Activated naive CD4-positive, alpha-beta T cell treated with anti-CD3 and anti-CD28 coated beads, Interleukin-2, amount 50 U/mL, for 72 hours (primary cell): Measurements from ENCODE around the gene COL5A1. TPM values are rescaled to one million over a fixed set of nuclear protein-coding genes. Genes with fewer than 3 reads are reported as not detected.
"Not testable (repeated sequence)": the region's sequence is repeated elsewhere in the genome, so short reads cannot be mapped to it uniquely, and the experiment has no call there.

Source experiments
- ATAC-seq, 2 donors: fragments of 150-1000 bp; cut with Tn5 transposase; 2 replicates each; pipeline ENCODE4 v1.10.0; 2021; ENCODE audit warnings: mild to moderate bottlenecking in 2 of 2, moderate library complexity in 2 of 2
- DNase-seq, 2 donors: peaks; one replicate each; pipeline ENCODE4 v3.0.0; 2021 to 2022; ENCODE audit warnings: low spot score in 2 of 2
- H3K27ac Mint-ChIP-seq, 2 donors: one replicate each; pipeline ENCODE4 v1.8.0; 2022; ENCODE audit warnings: mild to moderate bottlenecking in 2 of 2, mixed read lengths in 2 of 2
- H3K36me3 Mint-ChIP-seq, 2 donors: one replicate each; pipeline ENCODE4 v1.8.0; 2022; ENCODE audit warnings: mixed read lengths in 2 of 2
- H3K9me3 Mint-ChIP-seq, 2 donors: one replicate each; pipeline ENCODE4 v1.8.0; 2022; ENCODE audit warnings: mixed read lengths in 2 of 2
- total RNA-seq, 2 donors: library from RNA; stranded (reverse); gene quantifications; one replicate each; pipeline ENCODE4 v1.2.3, GENCODE V29; 2022

Gene COL5A1
- total RNA-seq, 2 donors from 2014 or later = 0.04 to 0.18 TPM

DNA sequence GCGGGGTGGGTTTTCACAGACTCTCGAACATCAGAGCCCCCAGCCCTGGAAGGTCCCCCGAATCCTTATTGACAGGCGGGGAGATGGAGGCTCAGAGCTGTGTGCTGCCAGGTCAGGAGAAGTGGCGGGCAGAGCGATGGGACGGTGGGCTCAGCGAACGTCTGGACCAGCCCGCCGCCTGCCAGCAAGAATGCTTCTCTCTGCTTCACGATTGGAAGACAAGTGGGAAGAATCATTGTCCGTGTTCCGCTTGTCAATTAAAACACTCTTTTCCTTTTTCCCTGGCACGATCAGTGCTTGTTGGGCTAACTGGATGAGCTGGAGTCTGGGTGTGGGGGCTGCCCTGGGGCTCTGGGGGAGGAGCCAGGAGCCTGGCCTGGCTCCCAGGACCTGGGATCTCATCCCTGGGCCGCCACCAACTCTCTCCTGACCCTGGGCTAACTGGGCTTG lies 1.6 kb downstream of the COL5A1 start:
- Mint-ChIP-seq H3K36me3 (no peaks in the 10 kb centered on the region), H3K9me3 (no peaks in the 10 kb centered on the region), H3K27ac (no peak overlapping the region)
- DNase-seq (no peak), ATAC-seq (no peak)

DNA sequence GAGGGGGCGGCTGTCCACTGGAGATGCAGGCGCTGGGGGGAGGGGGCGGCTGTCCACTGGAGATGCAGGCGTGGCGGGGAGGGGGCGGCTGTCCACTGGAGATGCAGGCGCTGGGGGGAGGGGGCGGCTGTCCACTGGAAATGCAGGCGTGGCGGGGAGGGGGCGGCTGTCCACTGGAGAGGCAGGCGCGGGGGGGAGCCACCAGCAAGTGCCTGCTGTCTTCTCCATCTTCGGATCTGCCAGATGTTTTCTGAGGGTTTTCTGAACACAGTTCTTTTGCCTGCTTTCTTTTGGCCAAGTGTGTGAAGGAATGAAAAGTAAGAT lies 2.8 kb downstream of the COL5A1 start:
- not testable (repeated sequence) for ATAC-seq, H3K9me3 Mint-ChIP-seq, H3K36me3 Mint-ChIP-seq, H3K27ac Mint-ChIP-seq, DNase-seq

DNA sequence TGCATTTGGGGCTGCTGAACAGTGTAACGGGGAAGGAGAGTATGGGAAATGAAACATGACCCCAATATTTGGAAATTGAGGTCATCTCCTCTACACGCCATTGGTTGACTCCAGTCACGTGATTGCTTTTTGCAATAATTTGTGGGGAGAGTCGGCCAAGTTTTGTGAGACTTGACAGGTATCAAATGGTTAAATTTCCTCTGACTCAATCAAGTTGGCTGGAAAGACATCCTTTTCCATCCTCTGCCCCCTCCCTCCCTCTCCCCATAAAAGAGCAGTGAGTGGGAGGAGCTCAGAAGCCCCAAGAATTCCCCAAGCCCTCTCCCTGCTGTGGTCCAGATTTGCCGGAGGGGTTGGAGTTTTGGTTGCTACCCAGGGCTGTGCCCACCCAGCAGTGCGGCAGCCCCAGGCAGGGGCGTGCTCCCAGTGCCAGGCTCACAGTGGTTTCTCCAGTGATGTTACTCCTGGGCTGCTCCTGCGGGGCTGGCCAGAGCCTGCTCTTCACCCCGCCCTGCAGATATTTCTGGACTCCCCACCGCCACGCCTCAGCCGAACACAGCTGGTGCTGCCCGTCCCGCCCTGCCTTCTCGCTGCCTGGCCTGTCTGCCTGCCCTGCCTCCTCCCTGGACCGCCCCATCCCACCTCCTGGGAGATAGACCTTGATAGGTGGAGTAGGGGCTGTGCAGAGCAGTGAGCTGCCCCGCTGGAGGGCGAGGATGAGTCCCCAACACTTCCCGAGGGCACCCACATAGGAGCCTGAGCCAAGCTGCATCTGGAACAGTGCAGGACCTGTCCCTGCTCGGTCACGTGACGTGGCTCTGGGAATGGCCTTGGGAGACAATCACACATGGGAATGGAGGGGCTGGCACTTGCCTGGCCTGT lies 3.4 kb downstream of the COL5A1 start:
- H3K27ac Mint-ChIP-seq = no peak overlapping the region
- no peak for DNase-seq
- no peak for ATAC-seq
- no peaks in the 10 kb centered on the region for H3K36me3 Mint-ChIP-seq
- no peaks in the 10 kb centered on the region for H3K9me3 Mint-ChIP-seq

DNA sequence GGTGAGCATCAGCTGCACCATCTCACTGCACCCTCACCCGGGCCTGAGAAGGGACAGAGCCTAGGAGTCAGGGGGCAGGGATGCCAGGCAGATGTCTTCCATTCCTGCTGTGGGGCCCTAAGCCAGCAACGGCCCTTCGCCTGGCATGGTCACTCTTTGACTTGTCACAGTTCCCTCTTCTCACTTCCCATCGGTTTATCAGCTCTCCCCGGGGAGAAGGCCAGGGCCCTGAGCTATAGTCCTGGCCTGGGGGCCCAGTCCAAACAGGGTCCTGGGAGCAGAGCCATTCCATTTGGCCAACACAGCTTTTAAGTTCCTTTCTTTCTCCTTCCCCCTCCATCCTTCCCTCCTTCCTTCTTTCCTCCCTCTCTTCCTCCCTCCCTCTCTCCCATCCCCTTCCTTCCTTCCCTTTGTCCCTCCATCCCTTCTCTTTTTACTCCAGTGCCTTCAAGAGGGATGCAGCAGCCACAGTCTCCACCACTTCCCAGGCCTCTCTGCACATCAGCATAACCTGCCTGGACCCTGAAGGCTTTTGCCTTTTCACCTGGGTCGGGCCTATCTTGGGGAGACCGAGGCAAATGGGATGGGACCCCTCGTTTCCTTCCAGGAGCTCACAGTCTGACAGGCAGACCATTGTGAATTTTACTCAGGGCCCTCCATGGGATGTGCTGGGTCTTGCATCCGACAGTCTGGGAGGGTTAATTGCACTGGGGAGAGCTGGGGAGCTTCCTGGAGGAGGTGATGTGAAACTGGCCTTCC lies 4.2 kb downstream of the COL5A1 start:
- no peaks in the 10 kb centered on the region for H3K36me3 Mint-ChIP-seq
- ATAC-seq = no peak

DNA sequence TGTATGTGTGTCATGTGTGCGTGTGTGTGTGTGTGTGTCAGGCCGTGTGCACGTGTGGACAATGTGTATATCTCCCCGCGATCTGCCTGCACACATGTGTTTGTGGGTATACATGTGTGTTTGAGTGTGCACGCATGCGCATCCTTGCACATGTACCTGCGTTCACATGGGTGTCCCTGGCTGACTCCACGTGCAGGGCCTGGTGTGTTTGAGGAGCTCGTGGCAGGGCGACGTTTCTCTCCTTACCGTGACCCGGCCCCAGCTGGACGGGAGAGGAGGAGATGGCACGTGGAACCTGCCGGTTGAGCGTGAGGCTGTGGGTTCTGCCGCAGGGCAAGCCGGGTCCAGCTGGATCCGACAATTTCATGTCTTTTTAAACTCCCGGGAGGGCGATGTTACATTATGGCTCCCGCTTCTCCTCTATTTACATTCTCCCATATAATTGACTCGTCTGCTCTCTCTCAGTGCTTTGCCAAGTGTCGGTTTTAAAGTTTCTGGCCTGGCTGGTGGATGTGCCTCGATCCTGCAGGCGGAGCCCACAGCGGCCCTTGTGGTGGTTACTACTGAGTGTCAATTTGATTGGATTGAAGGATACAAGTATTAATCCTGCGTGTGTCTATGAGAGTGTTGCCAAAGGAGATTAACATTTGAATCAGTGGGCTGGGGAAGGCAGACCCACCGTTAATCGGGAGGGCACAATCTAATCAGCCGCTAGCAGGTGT lies 5.9 kb downstream of the COL5A1 start:
- Mint-ChIP-seq H3K9me3 (no peaks in the 10 kb centered on the region), H3K36me3 (no peaks in the 10 kb centered on the region), H3K27ac (no peak overlapping the region)
- DNase-seq (no peak), ATAC-seq (no peak)

More for the DNA sequence above, 4.2 kb downstream of the COL5A1 start:
- Mint-ChIP-seq H3K27ac (no peak overlapping the region), H3K9me3 (no peaks in the 10 kb centered on the region)
- no peak for DNase-seq

DNA sequence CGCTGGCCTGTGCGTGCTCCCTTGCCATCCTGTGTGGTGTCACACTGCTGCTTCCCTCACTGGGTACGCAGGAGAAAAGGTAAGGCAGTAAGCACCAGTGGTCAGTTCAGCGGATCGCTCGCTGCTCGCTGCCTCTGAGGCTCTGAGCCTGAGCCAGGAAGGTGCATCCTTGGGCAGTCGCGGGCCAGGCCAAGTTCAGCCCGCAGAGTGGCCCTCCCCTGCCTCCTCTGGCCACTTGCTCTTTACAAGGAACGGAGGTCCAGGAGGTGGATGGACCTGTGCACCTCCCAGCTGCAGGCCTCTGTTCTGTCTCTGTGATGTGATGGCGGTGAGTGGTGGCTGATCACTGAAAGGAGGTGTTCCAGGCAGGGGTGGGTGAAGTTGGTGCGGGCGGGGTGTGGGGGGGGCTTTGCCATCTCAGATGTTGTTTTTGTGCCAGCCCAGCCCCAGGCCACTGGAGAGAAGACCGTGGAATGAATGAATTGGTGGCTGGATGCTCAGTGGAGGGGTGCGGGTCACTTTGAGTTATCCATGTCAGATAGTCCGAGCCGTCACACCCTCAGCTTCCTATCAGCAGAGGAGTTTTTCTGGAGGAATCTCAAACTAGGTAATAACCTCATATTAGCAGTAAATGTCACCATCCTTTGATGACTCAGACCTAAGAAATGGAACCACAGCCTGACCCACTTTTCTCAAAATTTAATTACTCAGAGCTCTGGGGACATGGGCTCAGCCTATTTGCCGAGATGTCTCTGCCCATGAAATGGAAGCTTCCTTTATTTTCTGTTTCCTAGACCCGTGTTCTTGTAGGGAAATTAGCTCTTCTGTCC lies 7.3 kb downstream of the COL5A1 start:
- peak in 1 of 2 donors; percentile 41 for ATAC-seq
- no peak overlapping the region for H3K27ac Mint-ChIP-seq
- H3K9me3 Mint-ChIP-seq = no peaks in the 10 kb centered on the region
- H3K36me3 Mint-ChIP-seq = no peaks in the 10 kb centered on the region
- DNase-seq = no peak

DNA sequence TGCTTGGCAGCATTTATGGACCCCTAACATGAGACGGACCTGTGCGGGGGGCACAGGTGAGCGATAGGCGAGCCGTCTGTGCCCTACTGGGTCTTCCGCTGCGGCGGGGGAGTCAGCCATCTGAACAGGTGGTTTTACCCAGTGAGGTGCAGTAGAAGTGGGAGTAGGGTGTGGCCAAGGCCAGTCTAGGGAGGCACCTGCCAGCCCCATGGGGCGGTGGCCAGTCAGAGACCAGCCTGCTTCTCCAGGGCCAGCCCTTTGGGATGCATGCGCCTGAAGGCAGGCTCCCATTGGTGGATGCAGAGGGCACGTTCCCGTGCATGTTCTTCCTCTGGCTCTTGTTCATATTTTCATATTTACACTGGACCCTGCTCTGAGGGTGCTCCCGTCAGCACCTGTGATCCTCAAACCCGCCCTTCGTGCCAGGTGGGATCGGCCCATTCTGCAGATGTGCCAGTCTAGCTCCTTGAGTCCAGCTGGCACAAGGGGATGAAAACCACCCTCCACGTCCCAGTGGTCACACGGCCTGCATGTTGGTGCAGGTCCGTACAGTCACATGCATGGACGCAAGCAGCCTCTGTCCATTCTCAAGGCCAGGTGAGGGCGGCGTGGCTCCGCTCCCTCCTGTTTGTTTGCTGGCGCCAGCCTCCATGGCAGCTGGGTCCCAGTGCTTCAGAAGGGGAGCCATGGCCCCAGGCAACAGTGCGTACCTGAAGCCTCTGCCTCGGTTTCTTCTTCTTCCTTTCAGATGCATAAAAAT lies 9.0 kb downstream of the COL5A1 start:
- no peaks in the 10 kb centered on the region for H3K36me3 Mint-ChIP-seq
- DNase-seq = no peak
- H3K27ac Mint-ChIP-seq = no peak overlapping the region
- ATAC-seq = no peak
- no peaks in the 10 kb centered on the region for H3K9me3 Mint-ChIP-seq

DNA sequence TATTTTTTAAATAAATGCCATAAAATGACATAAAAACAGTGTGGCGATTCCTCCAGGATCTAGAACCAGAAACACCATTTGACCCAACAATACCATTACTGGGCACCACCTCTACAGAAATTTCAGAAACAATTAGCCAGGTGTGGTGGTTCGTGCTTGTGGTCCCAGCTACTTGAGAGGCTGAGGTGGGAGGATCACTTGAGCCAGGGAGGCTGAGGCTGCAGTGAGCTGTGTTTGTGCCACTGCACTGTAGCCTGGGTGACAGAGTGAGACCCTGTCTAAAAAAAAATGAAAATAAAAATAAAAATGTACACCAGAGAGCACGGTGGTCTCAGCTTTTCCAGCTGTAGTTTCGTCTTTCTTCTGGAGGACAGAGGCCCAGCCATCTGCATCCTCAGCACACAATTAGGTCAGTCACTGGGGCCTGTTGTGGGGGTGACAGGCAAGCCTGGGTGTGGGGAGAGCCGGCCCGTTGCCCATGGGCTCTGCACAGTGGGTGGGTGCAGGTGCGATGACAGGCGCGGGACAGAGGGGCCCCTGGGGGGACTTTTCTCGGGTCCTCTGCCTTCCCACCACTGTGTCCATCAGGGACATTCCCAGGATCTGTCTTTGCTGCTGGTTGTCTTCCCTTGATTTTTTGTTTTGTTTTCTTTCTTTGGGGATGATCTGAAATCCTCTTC lies 9.8 kb downstream of the COL5A1 start:
- DNase-seq (no peak), ATAC-seq (no peak)
- Mint-ChIP-seq H3K27ac (peak overlapping the region in 1 of 2 donors; percentile 68), H3K9me3 (no peaks in the 10 kb centered on the region), H3K36me3 (no peaks in the 10 kb centered on the region)

DNA sequence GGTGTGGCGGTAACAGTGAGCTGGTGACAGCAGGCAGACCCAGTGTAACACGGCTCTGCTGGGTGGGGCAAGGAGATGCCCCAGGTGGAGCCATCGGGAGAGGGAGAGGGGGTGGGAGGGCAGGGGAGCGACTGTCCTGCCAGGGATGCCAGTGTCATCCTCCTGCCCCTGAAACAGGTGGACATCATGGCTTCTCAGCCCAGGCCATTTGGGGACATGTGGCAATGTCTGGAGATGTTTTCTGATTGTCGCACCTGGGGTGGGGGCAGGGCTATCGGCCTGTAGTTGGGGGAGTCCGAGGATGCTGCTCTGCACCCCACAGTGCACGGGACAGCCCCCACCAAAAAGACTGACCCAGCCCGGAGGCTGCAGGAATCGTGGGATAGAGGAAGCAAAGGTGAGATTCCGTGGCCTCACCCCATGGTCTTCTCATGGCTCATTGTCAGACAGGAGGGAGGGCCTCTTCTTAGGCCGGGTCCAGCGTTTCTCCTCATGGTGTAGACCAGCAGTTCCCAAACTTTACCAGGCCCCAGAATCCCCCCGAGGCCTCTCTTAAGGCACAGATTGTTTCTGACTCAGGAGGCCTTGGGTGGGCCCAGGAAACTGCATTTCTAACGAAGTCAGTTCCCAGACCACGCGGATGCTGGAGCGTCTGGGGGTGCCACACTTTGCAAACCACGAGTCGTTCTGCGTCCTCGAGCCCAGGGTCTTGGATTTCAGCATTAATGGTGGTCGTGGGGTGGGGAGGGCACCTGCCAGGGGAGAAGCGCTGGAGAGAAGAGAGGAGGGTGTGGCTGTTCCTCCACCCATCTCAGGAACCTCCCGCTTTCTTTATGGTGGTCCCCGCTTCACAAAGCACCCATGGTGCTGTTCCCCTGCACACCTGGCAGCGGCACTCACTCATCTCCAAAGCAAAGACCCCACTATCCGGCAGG lies 11.0 kb downstream of the COL5A1 start:
- DNase-seq (no peak), ATAC-seq (no peak)
- Mint-ChIP-seq H3K9me3 (no peaks in the 10 kb centered on the region), H3K36me3 (no peaks in the 10 kb centered on the region), H3K27ac (no peak overlapping the region)

DNA sequence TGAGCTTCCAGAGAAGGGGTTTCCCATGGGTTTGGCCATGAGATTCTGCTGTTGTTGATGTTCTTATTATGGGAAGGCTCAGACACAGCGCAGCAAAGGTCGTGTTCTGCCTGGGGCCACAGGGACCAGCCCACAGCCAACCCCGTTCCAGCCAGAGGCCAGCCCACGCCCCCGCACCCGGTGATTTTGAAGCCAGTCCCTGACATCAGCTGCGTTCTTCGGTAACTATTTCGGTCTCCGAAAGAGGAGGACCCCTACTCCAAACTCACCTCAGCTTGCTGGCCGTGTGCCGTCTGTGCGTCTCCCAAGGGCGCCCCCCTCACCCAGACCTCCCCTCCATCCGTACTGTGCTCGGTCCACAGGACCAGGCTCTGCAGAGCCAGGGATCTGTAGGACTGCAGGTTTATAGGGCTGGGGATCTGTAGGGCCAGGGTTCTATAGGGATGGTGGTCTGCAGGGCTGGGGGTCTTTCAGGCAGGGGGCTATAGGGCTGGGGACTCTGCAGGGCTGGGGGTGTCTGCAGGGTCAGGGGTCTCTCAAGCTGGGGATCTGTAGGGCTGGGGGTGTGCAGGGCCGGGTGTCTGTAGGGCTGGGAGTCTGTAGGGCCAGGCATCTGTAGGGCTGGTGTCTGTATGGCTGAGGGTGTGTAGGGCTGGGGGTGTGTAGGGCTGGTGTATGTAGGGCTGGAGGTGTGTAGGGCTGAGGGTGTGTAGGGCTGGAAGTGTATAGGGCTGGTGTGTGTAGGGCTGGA lies 11.8 kb downstream of the COL5A1 start:
- Mint-ChIP-seq H3K9me3 (no peaks in the 10 kb centered on the region), H3K27ac (no peak overlapping the region), H3K36me3 (no peaks in the 10 kb centered on the region)
- DNase-seq = no peak
- ATAC-seq = no peak

DNA sequence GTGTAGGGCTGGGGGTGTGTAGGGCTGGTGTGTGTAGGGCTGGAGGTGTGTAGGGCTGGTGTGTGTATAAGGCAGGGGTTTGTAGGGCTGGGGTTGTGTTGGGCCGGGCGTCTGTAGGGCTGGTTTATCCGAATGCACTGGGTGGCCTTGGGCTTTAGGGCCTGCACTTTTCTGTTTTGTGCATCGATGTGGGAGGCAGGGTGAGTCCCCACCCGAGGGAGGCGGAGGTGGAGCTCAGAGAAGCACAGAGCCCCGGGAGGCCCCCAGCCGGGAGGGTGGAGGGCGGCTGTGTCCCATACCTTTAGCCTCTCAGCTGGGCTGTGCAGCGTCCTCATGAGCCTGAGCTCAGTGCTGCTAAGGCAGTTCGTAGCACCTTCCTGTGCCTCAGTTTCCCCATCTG lies 13.5 kb downstream of the COL5A1 start:
- no peak for DNase-seq
- H3K36me3 Mint-ChIP-seq = no peaks in the 10 kb centered on the region
- no peaks in the 10 kb centered on the region for H3K9me3 Mint-ChIP-seq
- H3K27ac Mint-ChIP-seq = no peak overlapping the region
- peak in 1 of 2 donors; percentile 18 for ATAC-seq

DNA sequence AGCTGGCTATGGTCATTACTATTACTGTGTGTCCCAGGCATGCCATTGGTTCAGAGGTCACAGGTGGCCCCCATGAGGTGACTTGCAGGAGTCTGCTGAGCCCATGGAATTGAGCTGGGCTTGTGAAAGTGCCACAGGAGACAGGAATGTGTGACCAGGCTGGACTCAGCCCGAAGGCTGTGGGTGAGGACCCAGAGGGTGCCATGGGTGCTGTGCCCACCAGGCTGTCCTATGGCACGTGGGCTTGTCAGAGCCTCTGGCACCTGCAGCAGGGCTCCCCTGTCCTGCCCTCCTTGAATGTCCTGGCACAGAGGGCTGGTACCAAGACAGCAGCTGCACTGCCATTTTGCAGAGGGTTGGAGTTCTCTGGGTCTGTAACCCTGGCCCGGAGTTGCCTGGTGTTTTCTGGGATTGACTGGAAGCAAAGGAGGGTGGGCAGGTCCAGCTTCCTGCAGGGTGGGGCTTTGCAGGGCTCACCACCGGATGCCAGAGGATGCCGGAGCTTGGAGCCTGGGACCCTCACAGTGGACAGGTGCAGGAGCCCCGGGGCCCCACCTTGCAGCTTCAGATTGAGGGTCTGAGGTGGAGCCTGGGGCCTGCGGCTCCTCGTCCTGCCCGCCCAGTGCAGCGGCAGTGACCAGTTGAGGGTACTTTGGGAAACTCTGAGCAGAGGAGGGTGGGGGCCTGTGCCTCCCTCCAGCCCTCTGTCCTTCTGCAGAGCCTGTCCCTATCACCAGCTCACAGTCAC lies 14.2 kb downstream of the COL5A1 start:
- DNase-seq (no peak), ATAC-seq (peak in 1 of 2 donors; percentile 13)
- Mint-ChIP-seq H3K9me3 (peaks cover 2 to 6% of the 10 kb centered on the region in 2 donors), H3K27ac (no peak overlapping the region), H3K36me3 (peaks cover 4 to 5% of the 10 kb centered on the region in 2 donors)

DNA sequence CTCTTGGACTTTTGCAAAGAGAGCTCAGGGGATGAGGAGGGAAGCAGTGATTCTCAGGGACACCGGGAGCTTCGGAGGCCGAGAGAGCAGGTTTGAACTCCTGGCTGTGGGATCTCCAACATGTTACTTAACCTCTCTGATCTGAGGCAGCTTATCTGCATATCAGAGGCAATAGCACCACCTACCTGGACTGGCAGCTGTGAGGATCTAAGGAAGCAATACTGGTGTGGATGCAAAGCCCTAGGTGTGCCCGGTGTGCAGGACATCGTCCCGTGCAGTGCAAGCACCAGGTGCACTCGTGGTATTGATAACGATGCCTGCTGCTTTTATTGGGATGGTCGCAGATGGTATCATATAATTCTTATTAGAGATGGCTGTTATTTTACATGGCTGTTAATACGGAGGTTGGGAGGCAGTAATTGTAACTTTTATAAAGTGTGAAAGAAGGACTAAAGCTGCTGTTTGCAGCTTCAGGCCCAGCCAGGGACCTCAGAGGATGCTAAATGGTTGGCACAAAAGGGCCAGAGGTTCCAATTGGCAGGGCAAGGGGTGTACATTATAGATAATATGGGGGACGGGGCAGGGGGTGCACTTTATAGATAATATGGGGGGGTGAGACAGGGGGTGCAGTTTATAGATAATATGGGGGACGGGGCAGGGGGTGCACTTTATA lies 14.9 kb downstream of the COL5A1 start:
- ATAC-seq = peak in 1 of 2 donors; percentile 51
- Mint-ChIP-seq H3K9me3 (peaks cover 5 to 8% of the 10 kb centered on the region in 2 donors), H3K27ac (no peak overlapping the region), H3K36me3 (peaks cover 6 to 8% of the 10 kb centered on the region in 2 donors)
- no peak for DNase-seq
